ENCODE data around the gene UVSSA.

Gene UVSSA

GRCh38 chr4:1371176-1372165 lies 24.5 kb downstream of the UVSSA start:
- in situ Hi-C loops (cut with MboI; ENCODE audit: low sequenced_read_pairs), result loop anchor here (25.0 kb wide), 1 partner anchor 266 kb away; no protein-coding TSS in a partner anchor

GRCh38 chr4:1372576-1372975 lies 25.6 kb downstream of the UVSSA start:
- in situ Hi-C loops (cut with MboI; ENCODE audit: low sequenced_read_pairs), result loop anchor here (25.0 kb wide), 1 partner anchor 265 kb away; no protein-coding TSS in a partner anchor

- in situ Hi-C loops (cut with MboI; ENCODE audit: low sequenced_read_pairs), result loop anchor here (25.0 kb wide), 1 partner anchor 263 kb away; no protein-coding TSS in a partner anchor
These were observed 27.1 kb downstream of the UVSSA start for GRCh38 chr4:1373892-1374705.

- in situ Hi-C loops (cut with MboI; ENCODE audit: low sequenced_read_pairs), result loop anchor here (25.0 kb wide), 1 partner anchor 263 kb away; no protein-coding TSS in a partner anchor
These were observed 27.7 kb downstream of the UVSSA start for GRCh38 chr4:1374706-1375045.

GRCh38 chr4:1375051-1375721 lies 28.2 kb downstream of the UVSSA start:
- in situ Hi-C loops (cut with MboI; ENCODE audit: low sequenced_read_pairs), result no loop called here

- in situ Hi-C loops (cut with MboI; ENCODE audit: low sequenced_read_pairs), result no loop called here
These were observed 28.8 kb downstream of the UVSSA start for GRCh38 chr4:1375761-1376322.

GRCh38 chr4:1376391-1376840 lies 29.4 kb downstream of the UVSSA start:
- in situ Hi-C loops (cut with MboI; ENCODE audit: low sequenced_read_pairs), result no loop called here

- in situ Hi-C loops (cut with MboI; ENCODE audit: low sequenced_read_pairs), result no loop called here
These were observed 30.0 kb downstream of the UVSSA start for GRCh38 chr4:1376841-1377605.

GRCh38 chr4:1377606-1378261 lies 30.7 kb downstream of the UVSSA start:
- in situ Hi-C loops (cut with MboI; ENCODE audit: low sequenced_read_pairs), result no loop called here

GRCh38 chr4:1378559-1379231 lies 31.7 kb downstream of the UVSSA start:
- in situ Hi-C loops (cut with MboI; ENCODE audit: low sequenced_read_pairs), result no loop called here

- in situ Hi-C loops (cut with MboI; ENCODE audit: low sequenced_read_pairs), result no loop called here
These were observed 32.4 kb downstream of the UVSSA start for GRCh38 chr4:1379351-1379781.

- in situ Hi-C loops (cut with MboI; ENCODE audit: low sequenced_read_pairs), result no loop called here
These were observed 32.9 kb downstream of the UVSSA start for GRCh38 chr4:1379801-1380331.

GRCh38 chr4:1380368-1381151 lies 33.6 kb downstream of the UVSSA start:
- in situ Hi-C loops (cut with MboI; ENCODE audit: low sequenced_read_pairs), result no loop called here

GRCh38 chr4:1381181-1381621 lies 34.2 kb downstream of the UVSSA start:
- in situ Hi-C loops (cut with MboI; ENCODE audit: low sequenced_read_pairs), result no loop called here

- in situ Hi-C loops (cut with MboI; ENCODE audit: low sequenced_read_pairs), result no loop called here
These were observed 35.0 kb downstream of the UVSSA start for GRCh38 chr4:1381944-1382541.

GRCh38 chr4:1382776-1383727 lies 36.0 kb downstream of the UVSSA start:
- in situ Hi-C loops (cut with MboI; ENCODE audit: low sequenced_read_pairs), result no loop called here

Data from HL-60/S4 (cell line).